Measurements from ENCODE around the gene PVALB.

The PVALB gene

GRCh38 chr22:36862251-36863242 lies 45.7 kb upstream of the PVALB start:
- DNase-seq (ENCODE audit: low read depth) = no peak
- no peak overlapping the region for H3K4me3 ChIP-seq (ENCODE audit: control insufficient read depth, low read depth, low read length)
- TF ChIP-seq, protein P1, sequence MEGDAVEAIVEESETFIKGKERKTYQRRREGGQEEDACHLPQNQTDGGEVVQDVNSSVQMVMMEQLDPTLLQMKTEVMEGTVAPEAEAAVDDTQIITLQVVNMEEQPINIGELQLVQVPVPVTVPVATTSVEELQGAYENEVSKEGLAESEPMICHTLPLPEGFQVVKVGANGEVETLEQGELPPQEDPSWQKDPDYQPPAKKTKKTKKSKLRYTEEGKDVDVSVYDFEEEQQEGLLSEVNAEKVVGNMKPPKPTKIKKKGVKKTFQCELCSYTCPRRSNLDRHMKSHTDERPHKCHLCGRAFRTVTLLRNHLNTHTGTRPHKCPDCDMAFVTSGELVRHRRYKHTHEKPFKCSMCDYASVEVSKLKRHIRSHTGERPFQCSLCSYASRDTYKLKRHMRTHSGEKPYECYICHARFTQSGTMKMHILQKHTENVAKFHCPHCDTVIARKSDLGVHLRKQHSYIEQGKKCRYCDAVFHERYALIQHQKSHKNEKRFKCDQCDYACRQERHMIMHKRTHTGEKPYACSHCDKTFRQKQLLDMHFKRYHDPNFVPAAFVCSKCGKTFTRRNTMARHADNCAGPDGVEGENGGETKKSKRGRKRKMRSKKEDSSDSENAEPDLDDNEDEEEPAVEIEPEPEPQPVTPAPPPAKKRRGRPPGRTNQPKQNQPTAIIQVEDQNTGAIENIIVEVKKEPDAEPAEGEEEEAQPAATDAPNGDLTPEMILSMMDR (conservative IDR thresholded peaks at IDR 0.05; ENCODE audit: control insufficient read depth, insufficient read depth, low read depth, low read length) = no peak

DNA sequence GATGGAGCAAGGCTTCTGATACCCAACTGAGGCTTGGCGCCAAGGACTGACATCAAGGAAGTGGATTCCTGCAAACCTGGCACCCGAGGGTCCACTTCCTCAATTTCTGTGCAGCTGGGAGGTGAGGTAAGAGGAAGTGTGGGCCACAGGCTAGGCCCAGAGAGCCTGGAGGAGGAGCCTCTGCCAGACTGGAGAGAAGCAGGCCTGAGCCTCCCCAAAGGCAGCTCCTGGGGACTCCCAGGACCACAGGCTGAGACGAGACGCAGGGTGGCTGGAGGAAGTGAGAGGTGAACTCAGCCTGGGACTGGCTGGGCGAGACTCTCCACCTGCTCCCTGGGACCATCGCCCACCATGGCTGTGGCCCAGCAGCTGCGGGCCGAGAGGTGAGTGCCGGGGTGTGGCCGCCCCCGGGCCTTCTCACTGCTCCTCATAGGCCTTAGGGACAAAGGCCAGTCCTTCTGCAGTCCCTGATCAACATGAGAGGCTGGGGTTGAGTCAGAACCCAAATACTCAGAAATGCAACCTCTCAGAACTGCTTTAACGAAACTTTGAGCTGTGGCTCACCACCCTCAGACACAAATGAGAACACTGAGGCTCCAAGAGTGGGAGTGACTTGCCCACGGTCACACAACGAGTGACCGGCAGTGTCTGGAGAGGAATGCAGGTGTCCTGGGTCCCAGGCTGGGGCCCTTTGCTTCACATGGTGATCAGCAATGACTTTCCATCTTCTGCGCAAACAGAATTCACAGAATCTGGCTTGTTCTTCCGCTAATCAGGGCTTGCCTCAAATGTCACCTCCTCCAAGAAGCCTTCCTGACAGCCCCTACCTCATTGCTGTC lies 44.2 kb upstream of the PVALB start, which contains the start of gene NCF4:
Gene NCF4 (plus strand): TSS at position 186 of the 839 bp plus-strand sequence. CDS start 166 bp downstream, at position 352.
- no peak for DNase-seq (ENCODE audit: low read depth)
- TF ChIP-seq, protein P1 (conservative IDR thresholded peaks at IDR 0.05; ENCODE audit: control insufficient read depth, insufficient read depth, low read depth, low read length) = no peak
- H3K4me3 ChIP-seq (ENCODE audit: control insufficient read depth, low read depth, low read length) = no peak within 1 kb of the TSS

GRCh38 chr22:36860438-36860820 lies 43.6 kb upstream of the PVALB start:
- no peak for DNase-seq (ENCODE audit: low read depth)
- no peak overlapping the region for H3K4me3 ChIP-seq (ENCODE audit: control insufficient read depth, low read depth, low read length)
- TF ChIP-seq, protein P1 (conservative IDR thresholded peaks at IDR 0.05; ENCODE audit: control insufficient read depth, insufficient read depth, low read depth, low read length) = no peak

GRCh38 chr22:36860017-36860416 lies 43.2 kb upstream of the PVALB start:
- no peak for DNase-seq (ENCODE audit: low read depth)
- H3K4me3 ChIP-seq (ENCODE audit: control insufficient read depth, low read depth, low read length) = no peak overlapping the region
- TF ChIP-seq, protein P1 (conservative IDR thresholded peaks at IDR 0.05; ENCODE audit: control insufficient read depth, insufficient read depth, low read depth, low read length) = no peak

DNA sequence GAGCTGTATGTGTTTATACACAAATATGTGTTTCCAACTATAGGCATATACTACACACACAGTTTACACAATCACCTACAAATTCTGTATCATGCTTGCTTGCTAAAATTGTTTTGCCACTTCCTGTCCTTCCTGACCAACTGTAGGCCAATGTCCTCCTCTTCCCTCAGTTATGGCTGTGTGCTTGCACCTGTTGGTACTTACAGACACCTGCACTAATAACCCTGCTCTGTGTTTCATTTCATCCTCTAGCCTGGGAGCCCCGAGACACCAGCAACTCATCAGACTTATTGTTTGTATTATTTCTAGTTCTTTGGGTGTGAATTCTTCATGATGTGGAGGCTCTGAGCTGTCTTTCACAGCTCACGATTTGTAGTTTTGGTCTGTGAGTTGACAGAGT lies 42.1 kb upstream of the PVALB start:
- no peak for DNase-seq (ENCODE audit: low read depth)
- H3K4me3 ChIP-seq (ENCODE audit: control insufficient read depth, low read depth, low read length) = no peak overlapping the region
- TF ChIP-seq, protein P1 (conservative IDR thresholded peaks at IDR 0.05; ENCODE audit: control insufficient read depth, insufficient read depth, low read depth, low read length) = no peak

DNA sequence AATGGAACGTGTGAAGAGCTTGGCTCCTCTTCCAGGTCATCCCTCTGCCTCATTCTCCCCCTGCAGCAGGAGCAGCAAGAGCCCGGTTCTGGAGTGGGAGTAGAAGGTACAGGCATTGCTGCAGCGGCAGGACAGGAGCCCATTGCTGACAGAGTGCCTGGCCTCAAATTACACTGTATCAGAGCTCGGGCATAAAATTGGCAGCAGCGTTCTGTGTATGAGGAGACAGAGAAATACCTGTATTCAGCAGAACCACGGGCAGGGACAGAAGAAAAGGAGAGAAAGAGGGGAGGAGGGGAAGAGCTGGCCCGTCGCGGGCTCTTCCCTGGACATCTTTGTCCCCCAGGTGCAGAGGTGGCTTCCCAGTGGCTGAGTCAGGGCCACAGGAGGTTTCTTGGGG lies 41.3 kb upstream of the PVALB start:
- no peak overlapping the region for H3K4me3 ChIP-seq (ENCODE audit: control insufficient read depth, low read depth, low read length)
- DNase-seq (ENCODE audit: low read depth) = no peak
- TF ChIP-seq, protein P1 (conservative IDR thresholded peaks at IDR 0.05; ENCODE audit: control insufficient read depth, insufficient read depth, low read depth, low read length) = no peak
